K562 (cell line): ENCODE data around the gene CLDND2. TPM values are rescaled to one million over a fixed set of nuclear protein-coding genes. Genes with fewer than 3 reads are reported as not detected.

ENCODE experiments used
- ASH1L ChIP-seq: fragments of 450-650 bp; IDR thresholded peaks from 2 replicates; pipeline ENCODE4 v1.6.1; 2018; ENCODE audit warnings: borderline replicate concordance, mild to moderate bottlenecking, low read depth; ENCODE audit not compliant: partially characterized antibody
- ATF7 ChIP-seq: fragments of 450-650 bp; IDR thresholded peaks from 2 replicates; pipeline ENCODE4 v1.7.1; 2014; ENCODE audit warnings: mild to moderate bottlenecking, moderate library complexity
- CBFA2T2 ChIP-seq: fragments of 450-650 bp; conservative IDR thresholded peaks from 2 replicates; pipeline ENCODE4 v1.6.1; 2017; ENCODE audit warnings: mild to moderate bottlenecking
- CXXC5 ChIP-seq: fragments of 250-450 bp; sonication (Bioruptor Pico); IDR thresholded peaks from 2 replicates; pipeline ENCODE4 v1.8.0; 2022; ENCODE audit warnings: inconsistent platforms, mild to moderate bottlenecking, moderate library complexity
- FOXM1 ChIP-seq, 2 experiments: fragments of 450-650 bp in 1 of 2; sonication (generic) in 1 of 2; formaldehyde crosslinking in 1 of 2; IDR thresholded peaks; 2 replicates each; pipeline versions ENCODE4 v1.6.1 to v1.9.0; 2017 to 2022; ENCODE audit warnings: low read depth in 2 of 2, mild to moderate bottlenecking in 2 of 2, missing genetic modification reagents in 1 of 2, moderate library complexity in 1 of 2
- FUS ChIP-seq: fragments of 200-400 bp; formaldehyde crosslinking; optimal IDR thresholded peaks from 2 replicates; pipeline ENCODE3; 2017; ENCODE audit warnings: low read depth, low read length
- GABPB1 ChIP-seq: sonication (generic); formaldehyde crosslinking; IDR thresholded peaks from 2 replicates; pipeline ENCODE4 v1.8.0; 2022; ENCODE audit warnings: mild to moderate bottlenecking, missing genetic modification reagents
- L3MBTL2 ChIP-seq: fragments of 450-650 bp; IDR thresholded peaks from 2 replicates; pipeline ENCODE4 v1.6.1; 2016; ENCODE audit warnings: mild to moderate bottlenecking, moderate library complexity
- MYBL2 ChIP-seq, 2 experiments: fragments of 450-650 bp in 1 of 2; sonication (generic) in 1 of 2; formaldehyde crosslinking in 1 of 2; IDR thresholded peaks; 2 replicates each; pipeline versions ENCODE4 v1.6.1 to v1.8.1; 2017 to 2022; ENCODE audit warnings: borderline replicate concordance in 1 of 2, inconsistent platforms in 1 of 2, low read depth in 1 of 2, mild to moderate bottlenecking in 1 of 2, missing genetic modification reagents in 1 of 2, moderate library complexity in 1 of 2
- POLR2B ChIP-seq: fragments of 450-650 bp; IDR thresholded peaks from 2 replicates; pipeline ENCODE4 v1.6.1; 2018; ENCODE audit warnings: low read depth; ENCODE audit not compliant: partially characterized antibody
- POLR2G ChIP-seq: fragments of 200-400 bp; formaldehyde crosslinking; IDR thresholded peaks from 2 replicates; pipeline ENCODE4 v1.6.1; 2017; ENCODE audit warnings: low read depth, mild to moderate bottlenecking, antibody characterized with exemption, low read length, moderate library complexity
- POU5F1 ChIP-seq: fragments of 150-350 bp; IDR thresholded peaks from 2 replicates; pipeline ENCODE4 v1.6.1; 2014; ENCODE audit warnings: borderline replicate concordance, low read length, low read depth, mild to moderate bottlenecking; ENCODE audit not compliant: partially characterized antibody
- PYGO2 ChIP-seq: fragments of 450-650 bp; IDR thresholded peaks from 2 replicates; pipeline ENCODE4 v1.6.1; 2016; ENCODE audit warnings: mild to moderate bottlenecking, missing genetic modification characterization, moderate library complexity, missing compliant biosample characterization
- SAFB2 ChIP-seq: fragments of 200-400 bp; formaldehyde crosslinking; IDR thresholded peaks from 2 replicates; pipeline ENCODE4 v1.6.1; 2018; ENCODE audit warnings: borderline replicate concordance, low read length, low read depth, moderate library complexity; ENCODE audit not compliant: severe bottlenecking
- SRSF1 ChIP-seq: fragments of 200-400 bp; formaldehyde crosslinking; IDR thresholded peaks from 2 replicates; pipeline ENCODE4 v1.6.1; 2017; ENCODE audit warnings: mild to moderate bottlenecking, low read depth, low read length, moderate library complexity
- XRCC3 ChIP-seq: fragments of 450-650 bp; IDR thresholded peaks from 2 replicates; pipeline ENCODE4 v1.6.1; 2017; ENCODE audit warnings: mild to moderate bottlenecking, moderate library complexity
- ZC3H4 ChIP-seq: sonication (generic); formaldehyde crosslinking; IDR thresholded peaks from 2 replicates; pipeline ENCODE4 v1.9.0; 2021; ENCODE audit warnings: missing genetic modification reagents, borderline replicate concordance
- polyA plus RNA-seq, 8 experiments: library from polyadenylated mRNA; depleted of rRNA in 4 of 8; stranded (reverse) in 5 of 8; unstranded in 3 of 8; fragments of >200 nt; fragmentation: Nextera tagmentation in 2 of 8; fragmentation: Illumina TruSeq in 1 of 8; extraction: Ambion mirVana in 2 of 8; extraction: Trizol in 1 of 8; gene quantifications; 2 replicates each; pipeline versions ENCODE4 v1.2.1 to v1.2.3, GENCODE V29; 2011 to 2014; ENCODE audit warnings: inconsistent platforms in 1 of 8, missing spikeins in 1 of 8
- total RNA-seq, 7 experiments: library from RNA; depleted of rRNA in 6 of 7; stranded (reverse); fragments of >200 nt in 6 of 7; fragmentation: Illumina TruSeq in 2 of 7; extraction: Trizol in 2 of 7; gene quantifications; 2 replicates each; pipeline versions ENCODE4 v1.2.1 to v1.2.3, GENCODE V29; 2011 to 2021; ENCODE audit warnings: low replicate concordance in 1 of 7
- TF ChIP-seq, protein P1 (sequence below): fragments of 450-650 bp; IDR thresholded peaks from 2 replicates; pipeline ENCODE4 v1.6.1; 2016; ENCODE audit warnings: antibody characterized with exemption
- TF ChIP-seq, protein P2 (sequence below): fragments of 450-650 bp; IDR thresholded peaks from one replicate; pipeline ENCODE4 v1.6.1; 2018; ENCODE audit warnings: mild to moderate bottlenecking, moderate library complexity; ENCODE audit not compliant: partially characterized antibody

Gene CLDND2
- total and polyA plus RNA-seq, 9 of the 15 experiments (the other 6 are each of a cell fraction or from before 2014, with no cell fraction given) = 0.45 to 4.0 (median 1.2) TPM; not detected in 3

DNA sequence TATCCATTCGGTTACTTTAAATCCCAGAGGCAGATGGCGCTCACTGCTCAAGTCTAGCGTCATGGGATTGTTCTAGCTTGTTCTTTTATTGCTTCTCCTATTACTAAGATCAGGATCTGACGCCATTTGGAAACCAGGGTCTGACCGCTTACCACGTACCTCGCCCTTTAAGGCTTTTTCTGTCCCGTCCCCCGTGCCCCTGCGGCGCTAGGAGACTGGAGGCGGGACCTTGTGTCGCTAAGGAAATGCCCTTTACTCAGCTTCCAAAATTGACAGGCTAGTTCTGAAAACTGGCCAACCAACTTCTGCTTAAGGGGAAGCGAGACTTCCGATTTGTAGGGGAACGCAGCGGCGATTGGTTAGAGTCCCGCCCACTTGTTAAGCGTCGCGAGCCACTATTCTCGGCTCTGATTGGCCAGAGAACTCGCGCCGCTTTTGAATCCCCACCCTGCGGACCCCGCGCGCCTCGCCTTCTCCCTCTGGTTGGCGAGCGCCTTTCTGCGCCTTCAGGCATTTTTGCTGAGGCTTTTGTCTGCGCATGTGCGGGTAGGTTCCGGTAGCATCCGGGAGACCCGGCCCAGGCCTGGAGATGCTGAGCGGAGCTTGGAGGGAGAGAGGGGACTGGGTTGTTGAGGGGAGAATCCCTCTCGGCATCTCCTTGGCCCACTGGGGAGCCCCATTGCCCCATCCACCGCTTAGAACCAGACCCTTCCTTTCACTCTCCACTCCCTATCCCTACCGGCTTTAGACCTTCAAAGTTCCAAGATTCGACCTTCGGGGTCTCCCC, 25.4 kb upstream of the CLDND2 start (continued):
- TF ChIP-seq MYBL2 (IDR thresholded peaks at IDR 0.05; ENCODE audit: low read depth) = peak; percentile 88
- TF ChIP-seq MYBL2 (CRISPR knock-in tag; IDR thresholded peaks at IDR 0.05; ENCODE audit: borderline replicate concordance) = no peak
- no peak for TF ChIP-seq PYGO2 (tag)
- TF ChIP-seq, protein P1, sequence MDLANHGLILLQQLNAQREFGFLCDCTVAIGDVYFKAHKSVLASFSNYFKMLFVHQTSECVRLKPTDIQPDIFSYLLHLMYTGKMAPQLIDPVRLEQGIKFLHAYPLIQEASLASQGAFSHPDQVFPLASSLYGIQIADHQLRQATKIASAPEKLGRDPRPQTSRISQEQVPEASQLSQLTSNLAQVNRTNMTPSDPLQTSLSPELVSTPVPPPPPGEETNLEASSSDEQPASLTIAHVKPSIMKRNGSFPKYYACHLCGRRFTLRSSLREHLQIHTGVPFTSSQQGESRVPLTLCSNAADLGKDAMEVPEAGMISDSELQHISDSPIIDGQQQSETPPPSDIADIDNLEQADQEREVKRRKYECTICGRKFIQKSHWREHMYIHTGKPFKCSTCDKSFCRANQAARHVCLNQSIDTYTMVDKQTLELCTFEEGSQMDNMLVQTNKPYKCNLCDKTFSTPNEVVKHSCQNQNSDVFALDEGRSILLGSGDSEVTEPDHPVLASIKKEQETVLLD = peak; percentile 85
- TF ChIP-seq ASH1L = peak; percentile 90
- TF ChIP-seq L3MBTL2 = peak; percentile 97
- TF ChIP-seq XRCC3 = no peak
- TF ChIP-seq ZC3H4 (CRISPR knock-in tag) = 0 out of 2 replicates have a peak, but pooled peaks have one; percentile 53
- TF ChIP-seq CXXC5 (CRISPR knock-in tag) = peak; percentile 98
- TF ChIP-seq SAFB2 = no peak
- TF ChIP-seq POLR2B = peak; percentile 73
- no peak for TF ChIP-seq CBFA2T2
- TF ChIP-seq ATF7 = peak; percentile 70
- TF ChIP-seq, protein P2, sequence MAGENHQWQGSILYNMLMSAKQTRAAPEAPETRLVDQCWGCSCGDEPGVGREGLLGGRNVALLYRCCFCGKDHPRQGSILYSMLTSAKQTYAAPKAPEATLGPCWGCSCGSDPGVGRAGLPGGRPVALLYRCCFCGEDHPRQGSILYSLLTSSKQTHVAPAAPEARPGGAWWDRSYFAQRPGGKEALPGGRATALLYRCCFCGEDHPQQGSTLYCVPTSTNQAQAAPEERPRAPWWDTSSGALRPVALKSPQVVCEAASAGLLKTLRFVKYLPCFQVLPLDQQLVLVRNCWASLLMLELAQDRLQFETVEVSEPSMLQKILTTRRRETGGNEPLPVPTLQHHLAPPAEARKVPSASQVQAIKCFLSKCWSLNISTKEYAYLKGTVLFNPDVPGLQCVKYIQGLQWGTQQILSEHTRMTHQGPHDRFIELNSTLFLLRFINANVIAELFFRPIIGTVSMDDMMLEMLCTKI = no peak
- no peak for TF ChIP-seq POU5F1
- no peak for TF ChIP-seq FUS
- TF ChIP-seq FOXM1 (IDR thresholded peaks at IDR 0.05; ENCODE audit: low read depth) = peak; percentile 94
- TF ChIP-seq FOXM1 (CRISPR knock-in tag; IDR thresholded peaks at IDR 0.05; ENCODE audit: low read depth) = no peak
- no peak for TF ChIP-seq SRSF1
- peak; percentile 84 for TF ChIP-seq GABPB1 (CRISPR knock-in tag)
- peak; percentile 86 for TF ChIP-seq POLR2G
